WTC11 (cell line): ENCODE measurements around the gene DCT. TPM values are rescaled to one million over a fixed set of nuclear protein-coding genes. Genes with fewer than 3 reads are reported as not detected.

Experiments used
- ATAC-seq: fragments of 200-7000 bp; cut with Tn5 transposase; 2 replicates; pipeline ENCODE4 v1.10.0; 2021; ENCODE audit warnings: mild to moderate bottlenecking, moderate library complexity
- CTCF ChIA-PET: fragments of 300-600 bp; sonication (Branson Sonifier 250); formaldehyde crosslinking; loops from one replicate; lab custom pipeline; 2021; ENCODE audit warnings: antibody characterized with exemption; lab: Charles Lee
- POLR2A ChIA-PET: fragments of 350-600 bp; sonication (Branson Sonifier 250); formaldehyde crosslinking; loops from one replicate; lab custom pipeline; 2021; ENCODE audit warnings: antibody characterized with exemption; lab: Charles Lee
- DNase-seq: peaks from one replicate; pipeline ENCODE4 v3.0.0; 2021; ENCODE audit warnings: low spot score
- H3K27ac Mint-ChIP-seq: 2 replicates; pipeline ENCODE4 v1.8.0; 2021; ENCODE audit warnings: mixed read lengths
- H3K27me3 Mint-ChIP-seq: 2 replicates; pipeline ENCODE4 v1.8.0; 2021; ENCODE audit warnings: low read depth, mild to moderate bottlenecking, moderate library complexity, mixed read lengths
- H3K36me3 Mint-ChIP-seq: 2 replicates; pipeline ENCODE4 v1.8.0; 2021; ENCODE audit warnings: mixed read lengths
- H3K4me1 Mint-ChIP-seq: 2 replicates; pipeline ENCODE4 v1.8.0; 2022; ENCODE audit warnings: mixed read lengths
- H3K4me3 Mint-ChIP-seq: 2 replicates; pipeline ENCODE4 v1.8.0; 2021; ENCODE audit warnings: mild to moderate bottlenecking, moderate library complexity, mixed read lengths
- H3K9me3 Mint-ChIP-seq: 2 replicates; pipeline ENCODE4 v1.8.0; 2021; ENCODE audit warnings: mixed read lengths
- ATF1 ChIP-seq: sonication (generic); formaldehyde crosslinking; IDR thresholded peaks from 2 replicates; pipeline ENCODE4 v1.8.1; 2023; ENCODE audit warnings: mild to moderate bottlenecking, moderate library complexity, missing genetic modification reagents
- CTCF ChIP-seq: fragments of 200-600 bp; IDR thresholded peaks from 2 replicates; pipeline ENCODE4 v1.8.0; 2022; ENCODE audit warnings: antibody characterized with exemption
- E2F1 ChIP-seq: sonication (generic); formaldehyde crosslinking; IDR thresholded peaks from 2 replicates; pipeline ENCODE4 v1.8.0; 2022; ENCODE audit warnings: mild to moderate bottlenecking, missing genetic modification reagents
- ELF4 ChIP-seq: sonication (generic); formaldehyde crosslinking; IDR thresholded peaks from 2 replicates; pipeline ENCODE4 v1.8.1; 2022; ENCODE audit warnings: low read depth, mild to moderate bottlenecking, moderate library complexity, missing genetic modification reagents
- EMX1 ChIP-seq: fragments of 250-450 bp; sonication (Bioruptor Pico); IDR thresholded peaks from 2 replicates; pipeline ENCODE4 v1.8.0; 2021; ENCODE audit warnings: mild to moderate bottlenecking
- ETV6 ChIP-seq: sonication (generic); formaldehyde crosslinking; IDR thresholded peaks from 2 replicates; pipeline ENCODE4 v1.8.1; 2022; ENCODE audit warnings: mild to moderate bottlenecking, missing genetic modification reagents
- HMGXB4 ChIP-seq: sonication (generic); formaldehyde crosslinking; IDR thresholded peaks from 2 replicates; pipeline ENCODE4 v1.8.1; 2023; ENCODE audit warnings: mild to moderate bottlenecking, moderate library complexity, missing genetic modification reagents
- IRF1 ChIP-seq: sonication (generic); formaldehyde crosslinking; IDR thresholded peaks from 2 replicates; pipeline ENCODE4 v1.8.0; 2023; ENCODE audit warnings: missing genetic modification reagents
- IRF2 ChIP-seq: sonication (generic); formaldehyde crosslinking; IDR thresholded peaks from 2 replicates; pipeline ENCODE4 v1.8.0; 2022; ENCODE audit warnings: low read depth, missing genetic modification reagents, borderline replicate concordance
- MLX ChIP-seq: sonication (generic); formaldehyde crosslinking; IDR thresholded peaks from 2 replicates; pipeline ENCODE4 v1.8.1; 2023; ENCODE audit warnings: mild to moderate bottlenecking, missing genetic modification reagents, moderate library complexity
- NR2C2 ChIP-seq: sonication (generic); formaldehyde crosslinking; IDR thresholded peaks from 2 replicates; pipeline ENCODE4 v1.8.0; 2022; ENCODE audit warnings: mild to moderate bottlenecking, missing genetic modification reagents
- PRRX2 ChIP-seq: fragments of 250-450 bp; sonication (Bioruptor Pico); IDR thresholded peaks from 2 replicates; pipeline ENCODE4 v1.8.0; 2021; ENCODE audit warnings: mild to moderate bottlenecking
- SMAD3 ChIP-seq: sonication (generic); formaldehyde crosslinking; IDR thresholded peaks from 2 replicates; pipeline ENCODE4 v1.8.0; 2022; ENCODE audit warnings: missing genetic modification reagents, mild to moderate bottlenecking, borderline replicate concordance
- SMAD4 ChIP-seq: sonication (generic); formaldehyde crosslinking; IDR thresholded peaks from 2 replicates; pipeline ENCODE4 v1.8.0; 2022; ENCODE audit warnings: mild to moderate bottlenecking, missing genetic modification reagents
- SOX15 ChIP-seq: fragments of 250-450 bp; sonication (Bioruptor Pico); IDR thresholded peaks from 2 replicates; pipeline ENCODE4 v1.9.0; 2021; ENCODE audit warnings: mild to moderate bottlenecking
- ZNF425 ChIP-seq: fragments of 250-450 bp; sonication (Bioruptor Pico); conservative IDR thresholded peaks from 2 replicates; pipeline ENCODE4 v1.9.0; 2021; ENCODE audit warnings: mild to moderate bottlenecking
- ZNF512 ChIP-seq: sonication (generic); formaldehyde crosslinking; IDR thresholded peaks from 2 replicates; pipeline ENCODE4 v1.8.1; 2022; ENCODE audit warnings: missing genetic modification reagents, borderline replicate concordance
- total RNA-seq: library from RNA; stranded (reverse); gene quantifications from 3 replicates; pipeline ENCODE4 v1.2.3, GENCODE V29; 2021

DCT gene
- total RNA-seq, 1 experiment from 2014 or later: not detected

- TF ChIP-seq IRF2 (CRISPR knock-in tag) (no peak), SMAD3 (CRISPR knock-in tag) (no peak), SOX15 (CRISPR knock-in tag) (no peak), ZNF425 (CRISPR knock-in tag) (no peak), CTCF (no peak)
These were observed 16.8 kb downstream of the DCT start (continued) for GRCh38 chr13:94462670-94463069.

- ChIA-PET CTCF (no interaction called here), POLR2A (no interaction called here)
- ATAC-seq (no peak), DNase-seq (no peak)
- H3K4me3 Mint-ChIP-seq: no peak overlapping the region
- no peaks in the 10 kb centered on the region for H3K9me3 Mint-ChIP-seq
- H3K27me3 Mint-ChIP-seq: no peaks in the 10 kb centered on the region; the same call in 1 of the 2 replicates
- H3K27ac Mint-ChIP-seq: no peak overlapping the region
- no peaks in the 10 kb centered on the region for H3K36me3 Mint-ChIP-seq
- TF ChIP-seq IRF2 (CRISPR knock-in tag) (no peak), ATF1 (no peak), PRRX2 (CRISPR knock-in tag) (no peak), E2F1 (CRISPR knock-in tag) (no peak), SMAD4 (no peak), ETV6 (CRISPR knock-in tag) (no peak), ZNF512 (CRISPR knock-in tag) (no peak)
- H3K4me1 Mint-ChIP-seq: no peaks in the 10 kb centered on the region
These were observed 20.4 kb downstream of the DCT start for GRCh38 chr13:94459116-94459515.

GRCh38 chr13:94455414-94455813 lies 24.1 kb downstream of the DCT start:
- Mint-ChIP-seq H3K4me1 (no peaks in the 10 kb centered on the region), H3K4me3 (no peak overlapping the region), H3K9me3 (no peaks in the 10 kb centered on the region), H3K27ac (no peak overlapping the region), H3K36me3 (no peaks in the 10 kb centered on the region), H3K27me3 (no peaks in the 10 kb centered on the region; the same call in 1 of the 2 replicates)
- POLR2A ChIA-PET: no interaction called here
- DNase-seq: no peak
- ATAC-seq: no peak
- no peak for TF ChIP-seq NR2C2
- TF ChIP-seq HMGXB4: no peak
- no peak for TF ChIP-seq MLX (CRISPR knock-in tag)
- no peak for TF ChIP-seq IRF1 (CRISPR knock-in tag)
- TF ChIP-seq ELF4 (CRISPR knock-in tag): no peak
- no peak for TF ChIP-seq EMX1 (CRISPR knock-in tag)
- CTCF ChIA-PET: interaction anchor here (1.3 kb wide), 1 partner anchor 20 kb away, joined by 3 read pairs; no protein-coding TSS in a partner anchor
